A549 treated with Hydrocortisone at 1 μM for 4 hours (cell line): ENCODE results near the gene CREB3L4. TPM values are rescaled to one million over a fixed set of nuclear protein-coding genes. Genes with fewer than 3 reads are reported as not detected.

Source experiments
- total RNA-seq: library from RNA; stranded (reverse); fragments of 200-300 nt; extraction: Qiagen RNA extraction; gene quantifications from 5 replicates; pipeline ENCODE4 v1.2.3, GENCODE V29; 2022

CREB3L4 gene, protein sequence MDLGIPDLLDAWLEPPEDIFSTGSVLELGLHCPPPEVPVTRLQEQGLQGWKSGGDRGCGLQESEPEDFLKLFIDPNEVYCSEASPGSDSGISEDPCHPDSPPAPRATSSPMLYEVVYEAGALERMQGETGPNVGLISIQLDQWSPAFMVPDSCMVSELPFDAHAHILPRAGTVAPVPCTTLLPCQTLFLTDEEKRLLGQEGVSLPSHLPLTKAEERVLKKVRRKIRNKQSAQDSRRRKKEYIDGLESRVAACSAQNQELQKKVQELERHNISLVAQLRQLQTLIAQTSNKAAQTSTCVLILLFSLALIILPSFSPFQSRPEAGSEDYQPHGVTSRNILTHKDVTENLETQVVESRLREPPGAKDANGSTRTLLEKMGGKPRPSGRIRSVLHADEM
- total RNA-seq: 7.8 to 10.5 TPM (median 9.3 TPM) in 5 replicates

DNA sequence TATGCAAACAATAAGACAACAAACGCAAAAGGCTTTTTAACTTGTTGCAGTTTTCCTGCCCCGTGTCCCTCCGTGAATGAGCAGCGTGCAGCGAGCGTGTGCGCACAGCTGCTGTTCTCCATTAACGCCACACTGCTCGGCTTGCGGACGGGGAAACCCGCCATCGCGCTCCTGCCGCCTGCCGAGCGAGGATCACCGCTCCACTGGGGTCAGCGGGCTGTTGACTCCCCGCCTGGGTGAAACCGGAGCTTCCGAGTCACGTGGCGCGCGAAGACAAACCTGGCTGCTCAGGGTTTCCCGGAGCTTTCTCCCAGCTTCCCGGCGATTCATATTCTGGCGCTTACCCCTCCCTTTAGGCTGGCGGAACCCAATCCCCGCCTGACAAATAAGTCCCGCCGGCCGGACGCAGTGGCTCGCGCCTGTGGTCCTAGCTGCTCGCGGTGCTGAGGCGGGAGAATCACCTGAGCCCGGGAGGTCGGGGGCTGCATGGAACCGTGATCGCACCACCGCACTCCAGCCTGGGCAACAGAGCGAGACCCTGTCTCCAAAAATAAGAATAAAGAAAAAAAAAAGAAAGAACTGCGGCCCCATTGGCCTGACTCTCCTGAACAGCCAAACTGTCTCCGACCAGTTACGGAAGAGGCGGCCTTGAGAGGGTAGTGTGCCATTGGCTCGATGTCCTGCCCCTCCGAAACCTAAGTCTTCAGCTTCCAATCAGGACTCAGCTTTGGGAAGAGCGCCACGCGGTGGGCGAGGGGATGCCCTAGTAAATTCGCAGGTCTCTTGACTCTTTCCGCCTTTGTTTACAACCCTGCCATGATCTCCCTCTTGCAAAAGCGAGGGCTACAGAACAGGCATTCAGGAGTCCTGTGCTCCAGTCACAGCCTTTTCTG lies at the start of gene CREB3L4:
TSS of gene CREB3L4 (plus strand) at position 796 of the 893 bp plus-strand sequence. CDS start 624 bp downstream, outside the sequence.

DNA sequence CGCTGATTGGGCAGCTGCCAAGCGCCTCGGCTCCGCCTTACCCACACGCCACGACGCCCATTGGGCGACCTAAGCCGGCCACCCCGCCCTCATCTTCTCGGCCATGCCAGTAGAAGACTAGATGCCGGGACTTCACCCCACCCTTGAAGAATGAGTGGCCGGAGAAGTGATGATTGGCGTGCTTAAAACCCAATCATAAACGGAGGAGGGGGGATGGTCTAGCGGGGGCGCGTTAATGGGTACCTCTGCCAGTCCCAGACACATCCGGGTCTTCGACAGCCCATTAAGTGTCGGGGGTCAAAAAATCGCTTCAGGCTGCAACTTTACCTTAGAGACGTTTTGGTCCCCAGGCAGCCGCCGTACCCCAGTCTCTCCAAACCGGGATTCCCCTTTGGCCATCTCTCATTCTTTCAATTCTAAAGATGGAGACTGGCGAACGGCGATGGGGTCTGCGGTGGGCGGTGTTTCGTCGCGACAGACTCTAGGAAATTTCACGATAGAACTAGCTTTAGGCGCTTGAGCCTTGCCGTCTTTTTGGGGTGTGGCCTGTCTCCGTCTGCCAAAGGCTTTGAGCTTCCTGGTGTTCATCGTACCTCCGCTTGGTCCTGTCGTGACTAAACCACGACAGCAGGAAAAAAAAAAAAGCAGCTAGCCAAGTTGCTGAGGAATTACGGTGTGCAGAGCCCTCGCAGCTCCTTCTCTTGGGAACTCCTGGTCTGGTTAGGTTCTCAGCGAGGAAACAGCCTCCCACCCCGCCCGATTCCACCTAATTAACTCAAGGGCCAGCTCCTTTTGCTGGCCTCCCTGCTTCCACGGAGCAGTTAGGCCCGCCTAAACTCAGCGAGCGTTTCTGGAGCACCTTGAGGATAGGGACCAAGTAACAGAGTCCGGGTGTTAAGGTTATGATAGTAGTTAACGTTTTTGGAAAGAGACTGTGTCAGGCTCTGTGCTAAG lies 44.5 kb upstream of the CREB3L4 start, which contains the start of gene GATAD2B:
TSS of gene GATAD2B (minus strand) at position 1 of the 954 bp plus-strand sequence. CDS start 94,625 bp downstream, outside the sequence.

DNA sequence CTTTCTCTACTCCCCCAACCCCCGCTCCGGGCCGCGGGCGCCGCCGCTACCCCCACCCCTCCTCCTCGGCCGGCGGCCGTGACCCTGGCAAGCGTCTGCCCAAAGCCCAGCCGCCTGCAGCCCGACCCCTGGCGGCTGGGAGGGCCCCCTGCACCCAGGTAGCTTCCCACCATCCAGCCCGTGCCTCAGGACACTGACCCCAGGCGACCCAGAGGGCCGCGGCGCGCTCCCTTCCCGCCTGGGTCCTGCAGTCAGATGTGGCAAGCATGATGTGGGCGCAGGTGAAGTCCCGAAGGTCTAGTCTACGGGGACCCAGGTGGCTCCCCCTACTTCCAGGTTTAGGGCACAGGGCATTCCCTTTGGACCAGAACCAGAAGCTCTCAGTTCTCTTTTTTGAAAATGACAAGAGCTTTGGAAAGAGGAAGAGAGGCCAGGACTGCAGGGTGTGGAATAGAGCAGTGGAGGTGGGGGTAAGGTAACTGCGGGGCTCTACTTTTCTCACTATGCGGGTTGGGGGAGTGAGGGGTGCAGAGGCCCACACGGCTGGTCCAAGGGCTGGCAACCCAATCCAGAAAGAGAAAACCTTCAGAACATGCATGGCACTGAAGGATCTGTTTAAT lies 21.0 kb upstream of the CREB3L4 start, which contains the start of gene DENND4B:
TSS of gene DENND4B (minus strand) at position 97 of the 620 bp plus-strand sequence. CDS start 2,344 bp downstream, outside the sequence.

DNA sequence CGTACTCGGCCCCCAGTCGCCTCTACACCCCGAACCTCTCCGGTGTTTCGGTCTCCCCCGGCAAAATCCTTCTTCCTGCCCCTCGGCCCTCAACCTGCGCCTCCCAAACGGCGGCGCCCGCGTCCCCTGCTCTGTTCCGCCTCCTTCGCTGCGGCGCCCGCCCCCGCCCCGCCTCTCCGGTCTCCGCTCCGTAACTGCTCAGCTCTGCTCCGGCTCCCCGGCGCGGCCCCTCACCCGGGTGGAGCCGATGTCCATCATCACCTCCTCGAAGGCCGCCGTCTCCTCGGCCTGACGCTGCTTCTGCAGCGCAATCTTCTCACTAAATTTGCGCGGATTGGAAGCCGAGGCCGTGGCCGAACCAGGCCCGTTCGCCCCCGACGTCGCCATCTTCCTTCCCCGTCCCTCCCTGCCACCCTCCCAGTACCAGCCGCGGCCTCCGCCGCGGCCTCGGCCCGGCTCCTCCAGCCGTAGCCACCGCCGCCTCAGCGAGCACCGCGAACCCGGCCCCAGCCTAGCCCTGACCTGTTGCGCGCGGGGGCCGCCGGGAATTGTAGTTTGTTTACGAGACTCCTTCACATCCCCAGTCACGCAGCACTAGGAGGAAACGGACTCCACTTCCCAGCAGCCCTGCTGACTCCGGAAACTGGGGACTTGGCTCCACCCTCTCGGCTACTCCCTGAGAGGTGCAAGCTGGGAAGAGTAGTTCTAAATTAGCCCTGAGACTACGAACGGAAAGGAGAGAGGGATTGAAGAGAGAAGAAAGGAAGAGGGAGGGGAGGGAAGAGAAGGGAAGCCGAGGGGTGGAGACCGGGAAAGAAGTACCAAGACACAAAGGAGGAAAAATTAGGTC lies 9.4 kb upstream of the CREB3L4 start, which contains the start of gene CRTC2:
TSS of gene CRTC2 (minus strand) at position 502 of the 850 bp plus-strand sequence. CDS start at position 387, 115 bp downstream.

DNA sequence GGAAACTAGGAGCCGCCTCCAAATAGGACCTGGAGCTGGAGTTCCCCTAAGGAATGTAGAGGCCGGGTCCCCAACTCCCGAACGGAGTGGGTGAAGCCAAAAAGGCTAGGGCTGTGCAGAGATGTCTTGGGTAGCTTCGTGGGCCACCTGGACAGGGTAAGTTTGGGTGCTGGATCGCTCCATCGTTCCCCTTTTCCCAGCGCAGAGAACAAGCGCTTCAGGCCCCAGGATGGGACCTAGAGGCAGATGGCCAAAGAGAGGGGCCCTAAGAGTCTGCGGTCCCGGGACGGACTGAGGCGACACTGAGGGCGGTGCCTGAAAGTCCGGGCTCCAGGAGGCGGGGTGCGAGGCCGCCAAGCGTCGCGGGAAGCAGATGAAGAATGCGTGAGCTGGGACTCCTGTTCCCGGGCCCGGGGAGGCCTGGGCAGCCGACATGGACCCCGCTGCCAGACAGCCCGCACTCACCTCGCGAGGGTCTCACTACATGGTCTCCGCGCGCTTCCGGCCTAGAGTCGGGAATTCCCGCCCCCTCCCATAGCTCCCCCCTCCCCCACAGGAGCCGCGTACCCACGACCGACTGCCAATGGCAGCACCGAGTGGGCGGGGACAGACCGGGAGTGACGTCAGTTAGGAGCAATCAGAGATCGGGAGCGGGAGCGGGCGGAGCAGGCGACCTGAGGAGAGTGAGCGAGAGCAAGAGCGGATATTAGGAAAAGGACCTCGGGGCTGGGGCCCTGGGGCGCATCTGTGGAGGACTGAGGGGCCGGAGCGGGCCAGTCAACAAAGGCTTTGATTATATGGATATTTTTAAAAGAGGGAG lies 4.5 kb upstream of the CREB3L4 start, which contains the start of gene SLC39A1:
TSS of gene SLC39A1 (minus strand) at position 508 of the 820 bp plus-strand sequence. CDS start 822 bp downstream, outside the sequence.

DNA sequence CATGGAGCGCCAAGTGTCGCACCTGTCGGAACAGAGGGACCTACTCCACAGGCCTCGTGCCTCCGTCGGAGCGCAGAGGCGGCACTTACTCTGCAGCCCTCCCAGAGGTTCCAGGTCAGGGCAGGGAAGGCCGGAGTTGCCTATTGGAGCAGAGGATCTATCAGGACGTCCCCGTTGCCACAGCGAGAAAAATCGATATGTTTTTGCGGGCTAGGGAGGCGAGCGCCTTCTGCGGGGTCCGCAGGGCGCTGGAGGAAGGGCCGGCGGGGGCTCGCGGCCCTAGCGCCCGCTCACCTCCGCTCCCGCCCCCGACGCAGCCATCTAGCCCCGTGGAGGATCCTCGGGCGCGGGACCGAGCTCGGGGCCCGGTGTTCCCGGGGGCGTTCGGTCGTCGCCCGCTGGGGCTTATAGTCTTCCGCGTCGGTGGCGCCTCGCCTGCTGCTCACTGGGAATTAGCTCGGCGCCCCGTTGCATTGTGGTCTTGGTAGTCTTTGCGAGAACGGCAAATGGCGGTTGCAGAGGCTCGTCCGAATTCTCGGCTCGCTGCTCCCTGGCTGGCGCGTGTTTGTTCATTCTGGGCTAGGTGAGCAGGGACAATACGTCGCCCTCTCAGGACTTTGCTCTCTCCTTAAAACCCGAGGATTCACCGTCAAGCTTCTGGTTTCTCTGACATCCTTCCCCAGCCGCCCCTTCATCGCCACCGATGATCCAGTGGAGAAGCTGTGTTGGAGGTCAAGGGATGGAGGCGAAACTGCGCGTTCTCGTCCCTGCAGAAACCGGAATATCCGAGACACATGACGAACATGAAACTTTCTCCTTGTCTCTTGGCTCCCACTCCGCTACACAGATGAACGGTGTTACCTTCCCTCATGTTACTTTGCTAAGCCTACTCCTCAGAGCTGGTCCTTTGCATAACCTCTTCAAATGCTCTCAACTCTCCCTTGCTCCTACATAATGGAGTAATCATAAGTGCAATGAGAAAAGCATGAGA lies 9.8 kb downstream of the CREB3L4 start, which contains the start of gene JTB:
TSS of gene JTB (minus strand) at position 425 of the 991 bp plus-strand sequence. CDS start at position 3, 422 bp downstream.

DNA sequence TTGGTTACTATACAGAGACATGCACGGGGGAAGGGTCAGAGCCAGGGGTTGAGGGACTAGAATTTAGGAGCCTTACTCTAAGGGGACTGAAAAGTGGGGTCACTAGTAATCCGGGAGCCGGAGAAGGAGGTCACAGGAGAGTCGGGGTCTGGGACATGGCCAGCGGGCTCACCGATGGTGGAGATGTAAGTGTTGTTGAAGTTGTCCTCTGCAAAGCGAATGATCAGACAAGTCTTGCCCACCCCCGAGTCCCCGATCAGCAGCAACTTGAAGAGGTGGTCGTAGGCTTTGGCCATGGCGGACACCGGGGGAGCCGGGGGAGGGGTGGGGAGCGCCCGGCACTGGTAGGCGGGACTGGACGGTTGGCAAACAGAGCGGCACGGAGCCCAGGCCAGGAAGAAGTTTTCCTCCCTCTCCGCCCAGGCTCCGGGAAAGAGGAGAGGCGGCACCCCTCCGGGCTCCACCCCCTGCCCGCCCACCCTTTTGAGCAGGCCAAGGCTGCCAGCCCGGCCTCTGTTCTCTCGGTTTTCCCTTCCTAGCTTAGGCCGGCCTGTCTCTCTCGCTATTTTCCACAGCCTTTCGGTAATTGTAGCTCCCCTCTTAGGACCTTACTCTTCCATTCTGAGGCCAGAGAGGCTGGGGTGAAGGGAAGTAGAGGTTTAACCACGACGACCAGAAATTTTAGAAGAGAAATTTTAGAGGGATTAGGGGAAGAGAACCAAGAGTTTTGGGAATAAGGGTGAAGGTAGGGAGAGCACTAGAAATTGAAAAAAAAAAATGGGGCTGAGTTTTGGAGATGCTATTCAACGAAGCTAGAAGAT lies 18.4 kb downstream of the CREB3L4 start, which contains the start of gene RAB13:
TSS of gene RAB13 (minus strand) at position 399 of the 821 bp plus-strand sequence. CDS start at position 296, 103 bp downstream.

DNA sequence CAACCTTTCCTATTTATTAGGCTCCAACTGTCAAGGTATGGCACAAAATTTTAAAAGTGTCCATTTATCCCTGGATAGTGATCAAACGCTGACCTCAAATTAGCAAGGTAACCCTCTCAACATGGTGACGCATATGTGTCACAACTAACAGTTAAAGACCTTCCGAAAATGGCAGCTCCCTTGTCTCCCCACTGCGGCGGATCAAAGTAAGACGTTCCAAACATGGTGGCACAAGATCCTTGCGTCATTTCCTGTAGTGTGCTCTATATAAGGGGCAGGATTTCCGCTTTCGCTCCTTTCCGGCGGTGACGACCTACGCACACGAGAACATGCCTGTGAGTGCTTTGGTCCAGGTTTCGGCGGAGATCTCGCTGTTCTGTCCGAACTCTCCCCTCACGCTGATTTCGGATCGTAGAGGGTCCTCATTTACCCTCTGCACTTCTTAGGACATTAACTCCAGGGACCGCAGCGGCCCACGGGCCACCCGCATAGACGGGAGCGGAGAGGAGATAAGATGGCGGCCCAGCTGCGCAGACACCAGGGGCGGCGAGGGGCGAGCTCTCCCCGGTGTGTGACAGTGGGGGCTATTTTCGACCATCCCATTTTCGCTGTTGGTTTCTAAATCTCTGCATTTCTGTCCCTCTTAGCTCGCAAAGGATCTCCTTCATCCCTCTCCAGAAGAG lies 22.9 kb downstream of the CREB3L4 start, which contains the start of gene RPS27:
TSS of gene RPS27 (plus strand) at position 295 of the 683 bp plus-strand sequence. CDS start at position 330, 35 bp downstream.

Other genes starting within 250 kb of the CREB3L4 start
- gene INTS3, start 239.9 kb upstream of the CREB3L4 start, total RNA-seq: 18.7 to 21.0 TPM (median 20.5 TPM) in 5 replicates
- gene SLC27A3, start 192.5 kb upstream of the CREB3L4 start, total RNA-seq: 0.84 to 1.8 TPM (median 1.0 TPM) in 5 replicates
- gene GATAD2B, start 44.9 kb upstream of the CREB3L4 start, total RNA-seq: 7.9 to 11.3 TPM (median 9.1 TPM) in 5 replicates
- gene DENND4B, start 21.2 kb upstream of the CREB3L4 start, total RNA-seq: 28.7 to 34.7 TPM (median 32.6 TPM) in 5 replicates
- 35.0 to 40.6 TPM (median 35.8 TPM) in 5 replicates for gene CRTC2, start 9.3 kb upstream of the CREB3L4 start, total RNA-seq
- 160 to 170 TPM (median 162 TPM) in 5 replicates for gene SLC39A1, start 4.4 kb upstream of the CREB3L4 start, total RNA-seq
- 105 to 161 TPM (median 144 TPM) in 5 replicates for gene JTB, start 9.8 kb downstream of the CREB3L4 start, total RNA-seq
- 126 to 154 TPM (median 129 TPM) in 5 replicates for gene RAB13, start 18.4 kb downstream of the CREB3L4 start, total RNA-seq
- gene RPS27, start 22.9 kb downstream of the CREB3L4 start, total RNA-seq: 4,245 to 5,781 TPM (median 4,379 TPM) in 5 replicates
- gene NUP210L, start 187.2 kb downstream of the CREB3L4 start, total RNA-seq: not detected in 5 replicates
- 457 to 643 TPM (median 490 TPM) in 5 replicates for gene TPM3, start 224.2 kb downstream of the CREB3L4 start, total RNA-seq
- 0.40 TPM in 1 of 5 replicates, not detected in the others for gene CFAP141, start 238.4 kb downstream of the CREB3L4 start, total RNA-seq